WTC11 (cell line): ENCODE measurements around the gene SERGEF.

Experiments
- CREM ChIP-seq: sonication (generic); formaldehyde crosslinking; IDR thresholded peaks from 2 replicates; pipeline ENCODE4 v1.8.1; 2022; ENCODE audit warnings: mild to moderate bottlenecking, missing genetic modification reagents, moderate library complexity
- CTCF ChIP-seq: fragments of 200-600 bp; IDR thresholded peaks from 2 replicates; pipeline ENCODE4 v1.8.0; 2022; ENCODE audit warnings: antibody characterized with exemption
- FOXK1 ChIP-seq: sonication (generic); formaldehyde crosslinking; IDR thresholded peaks from 2 replicates; pipeline ENCODE4 v1.8.0; 2022; ENCODE audit warnings: mild to moderate bottlenecking, moderate library complexity, missing genetic modification reagents
- MAX ChIP-seq: sonication (generic); formaldehyde crosslinking; IDR thresholded peaks from 2 replicates; pipeline ENCODE4 v1.8.0; 2022; ENCODE audit warnings: mild to moderate bottlenecking, missing genetic modification reagents
- USF2 ChIP-seq: sonication (generic); formaldehyde crosslinking; IDR thresholded peaks from 2 replicates; pipeline ENCODE4 v1.8.1; 2023; ENCODE audit warnings: mild to moderate bottlenecking, missing genetic modification reagents, moderate library complexity
- ZNF281 ChIP-seq: sonication (generic); formaldehyde crosslinking; IDR thresholded peaks from 2 replicates; pipeline ENCODE4 v1.8.0; 2023; ENCODE audit warnings: mild to moderate bottlenecking, missing genetic modification reagents

GRCh38 chr11:17778956-17779860 is 233.6 kb downstream of the SERGEF start:
- TF ChIP-seq ZNF281: no peak
- TF ChIP-seq CREM (CRISPR knock-in tag): no peak
- no peak for TF ChIP-seq CTCF
- TF ChIP-seq FOXK1 (CRISPR knock-in tag): no peak
- TF ChIP-seq USF2 (CRISPR knock-in tag): no peak
- TF ChIP-seq MAX (CRISPR knock-in tag): no peak
